Activated T-cell treated with anti-CD3 and anti-CD28 coated beads, Interleukin-2, amount 50 U/mL, for 24 hours (primary cell): ENCODE results near the gene PSG6.
"Not testable (repeated sequence)": the region's sequence is repeated elsewhere in the genome, so short reads cannot be mapped to it uniquely, and the experiment has no call there.

Source experiments
- DNase-seq: peaks from one replicate; pipeline ENCODE4 v3.0.0-alpha.2; 2020
- H3K27ac Mint-ChIP-seq: 2 replicates; pipeline ENCODE4 v1.8.0; 2020; ENCODE audit warnings: mild to moderate bottlenecking, mixed read lengths
- H3K27me3 Mint-ChIP-seq: 2 replicates; pipeline ENCODE4 v1.8.0; 2020; ENCODE audit warnings: mixed read lengths
- H3K36me3 Mint-ChIP-seq: 2 replicates; pipeline ENCODE4 v1.8.0; 2020; ENCODE audit warnings: low read depth, mixed read lengths
- H3K4me1 Mint-ChIP-seq: 2 replicates; pipeline ENCODE4 v1.8.0; 2020; ENCODE audit warnings: low read depth, mixed read lengths
- H3K4me3 Mint-ChIP-seq: 2 replicates; pipeline ENCODE4 v1.8.0; 2020; ENCODE audit warnings: mild to moderate bottlenecking, moderate library complexity, mixed read lengths
- H3K9me3 Mint-ChIP-seq: 2 replicates; pipeline ENCODE4 v1.8.0; 2020; ENCODE audit warnings: mixed read lengths

Gene PSG6

GRCh38 chr19:42887876-42888445 is 29.7 kb downstream of the PSG6 start:
- H3K4me3 Mint-ChIP-seq, H3K36me3 Mint-ChIP-seq, H3K4me1 Mint-ChIP-seq, DNase-seq, H3K27ac Mint-ChIP-seq: not testable (repeated sequence)
- peaks cover 13% of the 10 kb centered on the region for H3K9me3 Mint-ChIP-seq
- H3K27me3 Mint-ChIP-seq, result peaks cover 44% of the 10 kb centered on the region

GRCh38 chr19:42882730-42883129 is 35.0 kb downstream of the PSG6 start:
- DNase-seq, H3K36me3 Mint-ChIP-seq, H3K4me3 Mint-ChIP-seq, H3K9me3 Mint-ChIP-seq, H3K4me1 Mint-ChIP-seq, H3K27ac Mint-ChIP-seq: not testable (repeated sequence)
- peaks cover 46% of the 10 kb centered on the region for H3K27me3 Mint-ChIP-seq

DNA sequence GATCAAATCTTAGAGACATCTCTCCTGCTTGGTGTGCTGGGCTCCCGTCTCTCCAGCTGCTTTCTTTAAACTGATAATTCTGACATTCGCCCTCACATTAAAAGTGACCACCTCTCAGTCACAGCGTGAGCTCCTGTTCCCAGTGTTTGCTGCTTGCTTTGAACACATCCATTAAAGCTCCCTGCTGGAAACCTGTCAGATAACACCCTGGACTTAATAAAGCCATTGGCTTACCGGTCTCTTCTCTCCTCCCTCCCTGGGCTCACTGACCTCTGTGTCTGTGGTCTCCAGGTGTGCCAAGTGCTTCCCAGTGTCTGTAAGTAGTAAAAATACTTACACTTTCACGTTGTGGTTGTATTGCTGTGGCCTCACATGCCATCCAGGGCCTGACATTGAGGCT is 35.7 kb downstream of the PSG6 start:
- H3K4me3 Mint-ChIP-seq, H3K4me1 Mint-ChIP-seq, H3K9me3 Mint-ChIP-seq, H3K36me3 Mint-ChIP-seq, DNase-seq, H3K27ac Mint-ChIP-seq: not testable (repeated sequence)
- peaks cover 41% of the 10 kb centered on the region for H3K27me3 Mint-ChIP-seq

DNA sequence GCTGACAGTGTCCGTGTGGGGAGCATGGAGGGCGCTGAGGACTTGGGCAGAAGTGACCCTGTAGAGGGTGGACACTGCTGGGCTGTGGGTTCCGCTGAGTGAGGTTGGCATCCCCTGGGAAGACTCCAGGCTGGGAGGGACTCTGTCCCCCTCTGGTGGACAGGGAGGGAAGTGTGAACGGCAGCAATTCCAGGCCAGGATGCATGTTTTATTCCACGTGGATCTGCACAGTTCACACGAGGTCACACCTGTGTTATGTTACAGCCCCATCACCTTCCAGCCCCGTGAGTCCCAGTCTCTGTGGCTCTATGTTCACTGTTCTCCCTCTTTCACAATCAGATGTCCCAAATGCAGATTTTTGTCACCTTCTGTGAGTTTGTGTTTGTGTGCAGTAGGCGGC is 36.4 kb downstream of the PSG6 start:
- H3K27me3 Mint-ChIP-seq, result peaks cover 37% of the 10 kb centered on the region

DNA sequence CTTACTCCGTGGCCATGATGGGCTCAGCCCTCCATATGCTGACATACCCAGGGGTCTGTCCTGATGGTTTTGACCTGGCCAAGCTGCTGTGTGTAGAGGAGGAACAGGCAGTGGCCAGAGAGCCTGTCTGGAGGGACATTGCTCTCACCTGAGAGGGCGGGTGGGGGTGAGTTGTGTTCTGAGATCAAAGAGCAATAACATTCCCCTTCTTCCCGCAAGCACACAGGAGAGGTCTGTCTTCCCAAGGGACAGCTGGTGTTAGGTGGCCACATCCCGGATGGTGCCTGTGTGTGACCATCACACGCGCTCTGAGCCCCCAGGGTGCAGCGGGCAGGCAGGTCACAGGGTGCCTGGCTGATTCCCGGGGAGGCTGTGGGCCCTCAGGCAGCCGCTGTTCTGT is 37.1 kb downstream of the PSG6 start:
- not testable (repeated sequence) for H3K36me3 Mint-ChIP-seq, H3K4me1 Mint-ChIP-seq, H3K9me3 Mint-ChIP-seq, H3K4me3 Mint-ChIP-seq, H3K27ac Mint-ChIP-seq, DNase-seq
- H3K27me3 Mint-ChIP-seq, result peaks cover 31% of the 10 kb centered on the region

More for the DNA sequence above, 36.4 kb downstream of the PSG6 start:
- not testable (repeated sequence) for H3K9me3 Mint-ChIP-seq, H3K4me1 Mint-ChIP-seq, H3K27ac Mint-ChIP-seq, DNase-seq, H3K36me3 Mint-ChIP-seq, H3K4me3 Mint-ChIP-seq

GRCh38 chr19:42879613-42880012 is 38.1 kb downstream of the PSG6 start, which contains the start of gene PSG1:
Gene PSG1, minus strand, starts transcription at chr19:42879713. Its CDS starts 132 bp downstream, at chr19:42879581.
- no peaks in the 10 kb centered on the region for H3K36me3 Mint-ChIP-seq
- H3K27ac Mint-ChIP-seq, result no peak within 1 kb of the TSS
- no peak for DNase-seq
- H3K27me3 Mint-ChIP-seq, result peaks cover 20% of the 10 kb centered on the region
- no peak within 1 kb of the TSS for H3K4me3 Mint-ChIP-seq
- no peaks in the 10 kb centered on the region for H3K4me1 Mint-ChIP-seq
- no peaks in the 10 kb centered on the region for H3K9me3 Mint-ChIP-seq

GRCh38 chr19:42876596-42876995 is 41.1 kb downstream of the PSG6 start:
- DNase-seq, H3K36me3 Mint-ChIP-seq, H3K4me3 Mint-ChIP-seq, H3K9me3 Mint-ChIP-seq, H3K27ac Mint-ChIP-seq, H3K4me1 Mint-ChIP-seq, H3K27me3 Mint-ChIP-seq: not testable (repeated sequence)

DNA sequence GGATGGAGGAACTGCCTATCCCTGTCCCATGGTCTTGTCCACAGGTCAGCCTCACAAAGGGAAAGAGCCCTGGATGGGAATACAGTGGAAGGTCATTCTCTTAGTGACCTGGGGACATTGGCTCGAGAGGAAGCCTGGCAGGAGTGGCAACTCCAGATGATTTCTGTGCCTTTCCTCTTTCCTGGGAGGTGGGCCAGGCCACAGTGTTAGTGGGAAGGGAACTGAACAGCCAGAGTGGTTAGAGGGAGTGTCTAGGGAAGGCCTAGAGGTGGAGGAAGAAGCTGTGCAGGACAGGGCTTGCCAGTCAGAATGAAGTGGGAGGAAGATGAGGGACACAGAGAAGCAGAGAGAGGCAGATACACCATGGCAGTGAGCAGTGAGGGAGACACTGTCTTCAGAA is 41.8 kb downstream of the PSG6 start:
- not testable (repeated sequence) for H3K36me3 Mint-ChIP-seq, DNase-seq, H3K4me3 Mint-ChIP-seq, H3K27ac Mint-ChIP-seq, H3K27me3 Mint-ChIP-seq, H3K4me1 Mint-ChIP-seq, H3K9me3 Mint-ChIP-seq

DNA sequence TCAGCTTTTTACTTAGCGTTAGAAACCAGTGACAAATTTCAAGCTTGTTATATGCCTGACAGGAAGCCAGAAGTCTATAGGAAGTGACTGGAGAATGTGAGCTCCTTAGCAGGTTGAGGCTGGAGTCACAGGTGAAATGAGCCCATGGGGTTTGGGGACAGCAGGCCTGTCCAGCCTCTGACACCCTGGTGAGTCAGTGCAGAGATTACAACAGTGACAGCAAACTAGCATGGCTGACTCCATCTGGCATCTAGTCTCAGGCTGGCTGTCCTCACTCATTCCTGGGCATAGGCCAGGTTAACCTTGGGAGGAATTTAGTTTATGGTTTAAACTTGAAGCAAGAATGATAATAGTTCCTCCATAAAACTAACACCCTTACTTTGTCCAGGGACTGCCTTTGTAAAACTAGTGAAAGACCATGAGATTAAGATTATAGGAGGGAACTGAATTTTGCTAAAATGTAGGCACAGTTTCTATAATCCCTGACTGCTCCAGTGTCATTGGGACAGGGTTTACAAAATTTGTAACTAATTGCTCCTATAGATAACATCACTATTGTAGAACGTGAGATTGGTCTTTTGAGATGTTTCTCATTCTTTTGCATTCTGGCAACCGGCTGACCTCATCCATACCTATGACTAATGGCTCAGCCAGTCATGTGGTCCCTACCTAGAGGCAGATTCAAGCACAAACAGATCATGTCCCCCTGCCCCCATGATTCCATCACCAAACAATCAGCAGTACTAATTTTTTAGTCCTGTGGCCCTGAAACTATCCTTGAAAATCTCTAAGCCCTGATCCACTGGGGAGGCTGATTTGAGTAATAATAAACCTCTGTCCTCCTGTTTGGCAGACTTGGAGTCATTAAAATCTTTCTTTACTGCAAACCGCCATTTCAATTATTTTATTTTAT is 42.5 kb downstream of the PSG6 start:
- H3K36me3 Mint-ChIP-seq, H3K9me3 Mint-ChIP-seq, H3K27ac Mint-ChIP-seq, H3K4me3 Mint-ChIP-seq, H3K4me1 Mint-ChIP-seq, H3K27me3 Mint-ChIP-seq, DNase-seq: not testable (repeated sequence)

DNA sequence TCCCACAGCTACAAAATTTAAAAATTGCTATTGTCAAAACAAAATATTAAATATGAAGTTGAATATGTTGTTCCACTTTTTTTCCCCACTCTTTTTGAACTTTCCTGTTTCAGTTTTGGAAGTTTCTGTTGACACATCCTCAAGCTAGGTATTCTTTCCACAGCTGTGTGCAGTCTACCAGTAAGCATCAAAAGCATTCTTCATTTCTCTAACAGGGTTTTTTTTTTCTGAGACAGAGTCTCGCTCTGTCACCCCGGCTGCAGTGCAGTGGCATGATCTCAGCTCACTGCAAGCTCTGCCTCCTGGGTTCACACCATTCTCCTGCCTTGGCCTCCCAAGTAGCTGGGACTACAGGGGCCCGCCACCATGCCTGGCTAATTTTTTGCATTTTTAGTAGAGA is 43.6 kb downstream of the PSG6 start:
- DNase-seq, H3K4me1 Mint-ChIP-seq, H3K27ac Mint-ChIP-seq, H3K27me3 Mint-ChIP-seq, H3K9me3 Mint-ChIP-seq, H3K4me3 Mint-ChIP-seq, H3K36me3 Mint-ChIP-seq: not testable (repeated sequence)

- no peak for DNase-seq
- H3K27ac Mint-ChIP-seq, result no peak overlapping the region
- no peaks in the 10 kb centered on the region for H3K4me1 Mint-ChIP-seq
- no peaks in the 10 kb centered on the region for H3K36me3 Mint-ChIP-seq
- no peaks in the 10 kb centered on the region for H3K9me3 Mint-ChIP-seq
- H3K27me3 Mint-ChIP-seq, result peaks cover 14% of the 10 kb centered on the region
- no peak overlapping the region for H3K4me3 Mint-ChIP-seq
Measured at GRCh38 chr19:42872608-42873007, 45.1 kb downstream of the PSG6 start.

GRCh38 chr19:42857544-42857867 is 60.2 kb downstream of the PSG6 start:
- DNase-seq, result no peak
- Mint-ChIP-seq H3K27me3 (peaks cover 12% of the 10 kb centered on the region), H3K27ac (no peak overlapping the region), H3K9me3 (no peaks in the 10 kb centered on the region), H3K4me1 (no peaks in the 10 kb centered on the region), H3K4me3 (no peak overlapping the region), H3K36me3 (no peaks in the 10 kb centered on the region)

DNA sequence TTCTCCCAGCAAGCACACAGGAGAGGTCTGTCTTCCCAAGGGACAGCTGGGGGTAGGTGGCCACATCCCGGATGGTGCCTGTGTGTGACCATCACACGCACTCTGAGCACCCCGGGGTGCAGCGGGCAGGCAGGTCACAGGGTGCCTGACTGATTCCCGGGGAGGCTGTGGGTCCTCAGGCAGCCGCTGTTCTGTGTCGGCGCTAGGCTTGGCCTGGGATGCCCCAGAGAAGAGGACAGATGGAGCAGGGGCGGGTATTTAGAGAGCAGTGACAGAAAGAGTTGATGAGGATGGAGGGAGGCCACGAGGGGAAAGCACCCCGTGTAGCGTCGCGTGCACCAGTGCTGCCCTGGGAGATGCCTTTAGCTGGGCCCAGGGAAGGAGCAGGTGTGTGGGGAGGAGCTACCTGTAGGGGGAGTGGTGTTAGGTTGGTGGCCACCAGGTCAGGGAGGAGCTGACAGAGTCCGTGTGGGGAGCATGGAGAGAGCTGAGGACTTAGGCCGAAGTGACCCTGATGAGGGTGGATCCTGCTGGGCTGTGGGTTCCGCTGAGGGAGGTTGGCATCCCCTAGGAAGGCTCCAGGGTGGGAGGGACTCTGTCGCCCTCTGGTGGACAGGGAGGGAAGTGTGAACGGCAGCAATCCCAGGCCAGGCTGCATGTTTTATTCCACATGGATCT is 60.7 kb downstream of the PSG6 start:
- peaks cover 12% of the 10 kb centered on the region for H3K27me3 Mint-ChIP-seq
- H3K4me1 Mint-ChIP-seq, H3K36me3 Mint-ChIP-seq, H3K27ac Mint-ChIP-seq, DNase-seq, H3K9me3 Mint-ChIP-seq, H3K4me3 Mint-ChIP-seq: not testable (repeated sequence)

GRCh38 chr19:42854745-42855144 is 62.9 kb downstream of the PSG6 start:
- H3K4me1 Mint-ChIP-seq, H3K36me3 Mint-ChIP-seq, H3K27me3 Mint-ChIP-seq, H3K4me3 Mint-ChIP-seq, H3K27ac Mint-ChIP-seq, DNase-seq, H3K9me3 Mint-ChIP-seq: not testable (repeated sequence)

DNA sequence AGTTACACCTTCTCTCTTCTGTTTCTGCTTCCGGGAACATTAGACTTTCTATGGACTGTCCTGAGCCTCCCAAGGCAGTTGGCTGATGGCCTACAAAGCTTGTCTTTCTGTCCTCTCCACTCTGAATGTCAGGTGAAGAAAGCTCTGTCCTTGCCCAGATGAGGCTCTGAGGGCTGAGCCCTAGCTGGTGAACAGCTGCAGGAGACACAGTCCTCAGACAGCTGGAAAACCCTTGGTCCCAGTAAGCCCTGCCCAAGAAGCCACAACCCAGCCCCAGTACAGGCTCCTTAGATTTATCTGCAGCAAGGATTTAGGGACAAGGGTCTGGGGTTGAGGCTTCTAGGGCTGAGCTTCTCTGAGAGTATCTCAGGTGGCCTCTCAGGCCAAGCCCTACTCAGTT is 64.5 kb downstream of the PSG6 start:
- H3K27ac Mint-ChIP-seq, DNase-seq, H3K36me3 Mint-ChIP-seq, H3K27me3 Mint-ChIP-seq, H3K9me3 Mint-ChIP-seq, H3K4me1 Mint-ChIP-seq, H3K4me3 Mint-ChIP-seq: not testable (repeated sequence)
